Measurements from ENCODE around the gene LYRM4.
A peak's percentile ranks its signal among the peaks of the same experiment; 100 is the strongest.

LYRM4 gene

GRCh38 chr6:5241252-5241651 lies 19.5 kb downstream of the LYRM4 start:
- DNase-seq, result no peak

GRCh38 chr6:5238336-5238735 lies 22.4 kb downstream of the LYRM4 start:
- DNase-seq, result no peak

GRCh38 chr6:5237805-5238204 lies 22.9 kb downstream of the LYRM4 start:
- DNase-seq, result no peak

- DNase-seq, result no peak
Measured at GRCh38 chr6:5235830-5236229, 24.9 kb downstream of the LYRM4 start.

GRCh38 chr6:5234874-5235273 lies 25.9 kb downstream of the LYRM4 start:
- no peak for DNase-seq

GRCh38 chr6:5231289-5231688 lies 29.5 kb downstream of the LYRM4 start:
- no peak for DNase-seq

- DNase-seq, result no peak
Measured at GRCh38 chr6:5230081-5230480, 30.7 kb downstream of the LYRM4 start.

- DNase-seq, result no peak
Measured at GRCh38 chr6:5229356-5229755, 31.4 kb downstream of the LYRM4 start.

- no peak for DNase-seq
Measured at GRCh38 chr6:5223309-5223708, 37.4 kb downstream of the LYRM4 start.

GRCh38 chr6:5220443-5220842 lies 40.3 kb downstream of the LYRM4 start:
- no peak for DNase-seq

GRCh38 chr6:5219011-5219691 lies 41.6 kb downstream of the LYRM4 start:
- DNase-seq, result no peak

- no peak for DNase-seq
Measured at GRCh38 chr6:5217356-5217755, 43.4 kb downstream of the LYRM4 start.

- no peak for DNase-seq
Measured at GRCh38 chr6:5215799-5216198, 45.0 kb downstream of the LYRM4 start.

GRCh38 chr6:5215159-5215558 lies 45.6 kb downstream of the LYRM4 start:
- no peak for DNase-seq

- no peak for DNase-seq
Measured at GRCh38 chr6:5214570-5215052, 46.1 kb downstream of the LYRM4 start.

- no peak for DNase-seq
Measured at GRCh38 chr6:5213836-5214235, 46.9 kb downstream of the LYRM4 start.

GRCh38 chr6:5211492-5211891 lies 49.3 kb downstream of the LYRM4 start:
- no peak for DNase-seq

- no peak for DNase-seq
Measured at GRCh38 chr6:5208471-5208971, 52.2 kb downstream of the LYRM4 start.

GRCh38 chr6:5208057-5208456 lies 52.7 kb downstream of the LYRM4 start:
- no peak for DNase-seq

- DNase-seq, result no peak
Measured at GRCh38 chr6:5206920-5207561, 53.7 kb downstream of the LYRM4 start.

- peak; percentile 52 for DNase-seq
Measured at GRCh38 chr6:5205877-5206850, 54.6 kb downstream of the LYRM4 start.

- DNase-seq, result no peak
Measured at GRCh38 chr6:5205035-5205507, 55.7 kb downstream of the LYRM4 start.

GRCh38 chr6:5204376-5204775 lies 56.4 kb downstream of the LYRM4 start:
- DNase-seq, result no peak

Data from NCI-H446 treated with DMSO at 0.1 percent for 48 hours (cell line).